H1 (cell line): ENCODE data around the gene ARHGAP5. TPM values are rescaled to one million over a fixed set of nuclear protein-coding genes. Genes with fewer than 3 reads are reported as not detected.
A peak's percentile ranks its signal among the peaks of the same experiment; 100 is the strongest.

Experiments used
- CTCF ChIA-PET: fragments of 300-600 bp; sonication (Branson Sonifier 250); formaldehyde crosslinking; loops from one replicate; lab custom pipeline; 2021; ENCODE audit not compliant: partially characterized antibody; lab: Charles Lee
- POLR2A ChIA-PET: fragments of 300-600 bp; sonication (Branson Sonifier 250); formaldehyde crosslinking; loops from one replicate; lab custom pipeline; 2021; ENCODE audit warnings: inconsistent platforms; ENCODE audit not compliant: partially characterized antibody; lab: Charles Lee
- DNase-seq, 2 experiments: peaks; one replicate each; pipeline versions ENCODE4 v3.0.0 to v3.0.0-alpha.2; 2010 to 2022; ENCODE audit warnings: low spot score in 2 of 2, low read depth in 1 of 2, mixed read lengths in 1 of 2
- FAIRE-seq: peaks from 2 replicates; lab custom pipeline; 2011; peaks lifted over from hg19 to GRCh38; lab: Jason Lieb, UNC
- H2AFZ ChIP-seq: 2 replicates; pipeline ENCODE4 v1.8.1; 2012; ENCODE audit warnings: low read length, inconsistent platforms
- H2AK5ac ChIP-seq: 2 replicates; pipeline ENCODE4 v1.6.1; 2013; ENCODE audit warnings: low read depth, low read length
- H2BK120ac ChIP-seq: replicated peaks from 2 replicates; pipeline ENCODE3; 2013; ENCODE audit warnings: low read depth, low read length, inconsistent platforms
- H2BK12ac ChIP-seq: 2 replicates; pipeline ENCODE4 v1.6.1; 2013; ENCODE audit warnings: low read depth, low read length
- H2BK15ac ChIP-seq: 2 replicates; pipeline ENCODE4 v1.6.1; 2013; ENCODE audit warnings: low read length
- H2BK20ac ChIP-seq: 2 replicates; pipeline ENCODE4 v1.6.1; 2013; ENCODE audit warnings: low read length
- H2BK5ac ChIP-seq: 2 replicates; pipeline ENCODE4 v1.6.1; 2013; ENCODE audit warnings: low read depth, low read length
- H3K14ac ChIP-seq: 2 replicates; pipeline ENCODE4 v1.6.1; 2013; ENCODE audit warnings: inconsistent platforms; ENCODE audit not compliant: insufficient read length
- H3K18ac ChIP-seq: 2 replicates; pipeline ENCODE4 v1.6.1; 2013; ENCODE audit warnings: low read length; ENCODE audit errors: extremely low read depth
- H3K23ac ChIP-seq: 2 replicates; pipeline ENCODE4 v1.6.1; 2013; ENCODE audit warnings: inconsistent platforms; ENCODE audit not compliant: insufficient read length
- H3K23me2 ChIP-seq: 2 replicates; pipeline ENCODE4 v1.6.1; 2013; ENCODE audit warnings: low read depth, low read length
- H3K27ac ChIP-seq: 2 replicates; pipeline ENCODE4 v1.6.1; 2011; ENCODE audit warnings: low read depth, low read length, inconsistent platforms
- H3K27me3 ChIP-seq, 4 experiments: replicated peaks in 1 of 4; 1 replicate in 1 of 4; 2 replicates in 3 of 4; pipeline versions ENCODE4 v1.6.1 to v1.8.1; 2011 to 2013; ENCODE audit warnings: low read length in 3 of 4, mild to moderate bottlenecking in 3 of 4, inconsistent platforms in 2 of 4, mixed read lengths in 2 of 4, moderate library complexity in 1 of 4; ENCODE audit not compliant: control insufficient read depth in 3 of 4, insufficient read depth in 3 of 4; ENCODE audit errors: extremely low read depth in 1 of 4
- H3K36me3 ChIP-seq, 4 experiments: 2 replicates each; pipeline versions ENCODE4 v1.6.1 to v1.8.1; 2011 to 2013; ENCODE audit warnings: mild to moderate bottlenecking in 4 of 4, low read length in 3 of 4, moderate library complexity in 2 of 4, control low read depth in 1 of 4, inconsistent platforms in 1 of 4; ENCODE audit not compliant: insufficient read depth in 4 of 4, control insufficient read depth in 2 of 4
- H3K4ac ChIP-seq: replicated peaks from 2 replicates; pipeline ENCODE3; 2013; ENCODE audit warnings: low read length, low read depth, mixed read lengths, inconsistent platforms; ENCODE audit not compliant: insufficient read length
- H3K4me1 ChIP-seq, 4 experiments: replicated peaks in 1 of 4; 1 replicate in 1 of 4; 2 replicates in 3 of 4; pipeline versions ENCODE4 v1.6.1 to v1.8.1; 2011 to 2013; ENCODE audit warnings: low read length in 3 of 4, inconsistent platforms in 2 of 4, mixed read lengths in 1 of 4; ENCODE audit not compliant: insufficient read depth in 4 of 4, control insufficient read depth in 3 of 4
- H3K4me2 ChIP-seq, 2 experiments: 2 replicates each; pipeline versions ENCODE4 v1.6.1 to v1.8.1; 2011 to 2013; ENCODE audit warnings: low read depth in 2 of 2, low read length in 2 of 2, control low read depth in 1 of 2, inconsistent platforms in 1 of 2, mild to moderate bottlenecking in 1 of 2; ENCODE audit not compliant: insufficient read depth in 1 of 2
- H3K4me3 ChIP-seq, 4 experiments: fragments of 200-600, 300-600 bp in 1 of 4; sonication (generic), shearing (Covaris generic), sonication (Bioruptor Twin) in 1 of 4; 2 replicates each; pipeline versions ENCODE4 v1.5.1 to v1.8.1; 2011 to 2016; ENCODE audit warnings: low read length in 4 of 4, low read depth in 3 of 4, control low read depth in 2 of 4, inconsistent platforms in 2 of 4, mild to moderate bottlenecking in 2 of 4, mixed read lengths in 1 of 4, moderate library complexity in 1 of 4; ENCODE audit not compliant: insufficient read depth in 2 of 4; ENCODE audit errors: extremely low read depth in 1 of 4
- H3K56ac ChIP-seq: replicated peaks from 2 replicates; pipeline ENCODE3; 2013; ENCODE audit warnings: low read depth, mild to moderate bottlenecking, mixed read lengths, low read length, inconsistent platforms; ENCODE audit not compliant: insufficient read length
- H3K79me1 ChIP-seq: 2 replicates; pipeline ENCODE4 v1.6.1; 2013; ENCODE audit warnings: low read depth, low read length, control low read depth
- H3K79me2 ChIP-seq, 2 experiments: 2 replicates each; pipeline versions ENCODE4 v1.6.1 to v1.8.1; 2012 to 2013; ENCODE audit warnings: low read length in 2 of 2, mild to moderate bottlenecking in 2 of 2, inconsistent platforms in 1 of 2; ENCODE audit not compliant: insufficient read depth in 2 of 2, control insufficient read depth in 1 of 2
- H3K9ac ChIP-seq, 4 experiments: replicated peaks in 1 of 4; 1 replicate in 1 of 4; 2 replicates in 3 of 4; pipeline versions ENCODE4 v1.6.1 to v1.8.1; 2011 to 2013; ENCODE audit warnings: low read depth in 3 of 4, low read length in 3 of 4, control low read depth in 2 of 4, mild to moderate bottlenecking in 2 of 4, moderate library complexity in 2 of 4, inconsistent platforms in 1 of 4; ENCODE audit errors: extremely low read depth in 1 of 4
- H3K9me3 ChIP-seq, 2 experiments: 2 replicates each; pipeline versions ENCODE4 v1.6.1 to v1.8.1; 2012 to 2013; ENCODE audit warnings: mild to moderate bottlenecking in 2 of 2, moderate library complexity in 2 of 2, control low read depth in 1 of 2, inconsistent platforms in 1 of 2, low read depth in 1 of 2, low read length in 1 of 2, mixed read lengths in 1 of 2; ENCODE audit not compliant: insufficient read depth in 2 of 2
- H4K20me1 ChIP-seq, 2 experiments: replicated peaks in 1 of 2; 2 replicates each; pipeline versions ENCODE3 to v1.8.1; 2011 to 2013; ENCODE audit warnings: inconsistent platforms in 2 of 2, low read length in 2 of 2, mild to moderate bottlenecking in 1 of 2; ENCODE audit not compliant: insufficient read depth in 2 of 2, control insufficient read depth in 1 of 2
- H4K5ac ChIP-seq: 2 replicates; pipeline ENCODE4 v1.6.1; 2013; ENCODE audit warnings: low read length, low read depth, mixed read lengths, inconsistent platforms; ENCODE audit not compliant: insufficient read length
- H4K8ac ChIP-seq: 2 replicates; pipeline ENCODE4 v1.8.0; 2013; ENCODE audit warnings: mild to moderate bottlenecking, moderate library complexity, low read length, inconsistent platforms; ENCODE audit not compliant: insufficient read depth; ENCODE audit errors: extremely low read depth
- H4K91ac ChIP-seq: replicated peaks from 2 replicates; pipeline ENCODE3; 2013; ENCODE audit warnings: low read length, mixed read lengths, inconsistent platforms; ENCODE audit not compliant: insufficient read length
- CEBPB ChIP-seq: IDR thresholded peaks from 2 replicates; pipeline ENCODE4 v1.6.1; 2012; ENCODE audit warnings: low read depth, low read length
- SRF ChIP-seq: IDR thresholded peaks from 2 replicates; pipeline ENCODE4 v1.6.1; 2011; ENCODE audit warnings: mild to moderate bottlenecking, low read depth, low read length, moderate library complexity
- WGBS, 2 experiments: shearing (Covaris generic) in 1 of 2; methylation state at CpG; one replicate each; pipeline versions ENCODE4 v1.1.6 to v1.1.7; 2013 to 2015; ENCODE audit warnings: low lambda C conversion rate in 2 of 2, mixed read lengths in 2 of 2, inconsistent platforms in 1 of 2, low coverage in 1 of 2, missing lambda C conversion rate in 1 of 2; ENCODE audit not compliant: insufficient replicate concordance in 2 of 2, insufficient coverage in 1 of 2, insufficient read length in 1 of 2; ENCODE audit errors: extremely low coverage in 1 of 2, missing lambda C conversion rate in 1 of 2; 5-methylcytosine and 5-hydroxymethylcytosine counted together
- polyA plus RNA-seq, 7 experiments: library from polyadenylated mRNA; depleted of rRNA in 3 of 7; stranded (reverse) in 5 of 7; unstranded in 2 of 7; fragments of >200 nt in 5 of 7; fragments of 200-250 nt in 2 of 7; gene quantifications; 1 replicate in 5 of 7; 2 replicates in 1 of 7; 4 replicates in 1 of 7; pipeline versions ENCODE4 v1.2.1 to v1.2.3, GENCODE V29; 2011 to 2013; ENCODE audit warnings: missing spikeins in 2 of 7, mixed read lengths in 2 of 7
- total RNA-seq: library from RNA; stranded (reverse); fragmentation: NEBNext Ultra II Directional; extraction: Animal tissue kit (Norgen Biotek cat#: 25700); gene quantifications from 2 replicates; pipeline ENCODE4 v1.2.1, GENCODE V29; 2021

The ARHGAP5 gene
- total and polyA plus RNA-seq, 2 of the 8 experiments (the other 6 are each of a cell fraction or from before 2014, with no cell fraction given), result 7.8 to 77.3 TPM

GRCh38 chr14:32205554-32205953 is 128.4 kb downstream of the ARHGAP5 start:
- no peak overlapping the region for H2AK5ac ChIP-seq
- H3K9ac ChIP-seq, result no peak overlapping the region
- no peak overlapping the region for H2BK15ac ChIP-seq
- no peak overlapping the region for H2BK120ac ChIP-seq
- H4K91ac ChIP-seq, result no peak overlapping the region
- H3K18ac ChIP-seq, result no peak overlapping the region
- H3K4me1 ChIP-seq, result peaks cover 0 to 4% (median 2%) of the 10 kb centered on the region in 4 experiments; a peak in 3 of 7 replicates
- TF ChIP-seq CEBPB, result peak; percentile 38; the same call in 1 of the 2 replicates
- TF ChIP-seq SRF, result no peak
- peaks cover 0 to 2% of the 10 kb centered on the region in 2 experiments for H4K20me1 ChIP-seq
- H2AFZ ChIP-seq, result no peak overlapping the region
- no peaks in the 10 kb centered on the region for H3K79me2 ChIP-seq
- no peak overlapping the region for H3K56ac ChIP-seq
- ChIA-PET CTCF (interaction anchor here (1.0 to 1.4 kb wide), 2 partner anchors 27 to 177 kb away, joined by 3 read pairs; no protein-coding TSS in a partner anchor), POLR2A (no interaction called here)
- H2BK5ac ChIP-seq, result no peak overlapping the region
- peaks cover 18% of the 10 kb centered on the region for H3K23me2 ChIP-seq
- H3K23ac ChIP-seq, result no peak overlapping the region
- H3K9me3 ChIP-seq, result no peaks in the 10 kb centered on the region
- DNase-seq, result no peak
- no peak overlapping the region for H3K4me3 ChIP-seq
- no peaks in the 10 kb centered on the region; a peak in 1 of 7 replicates for H3K27me3 ChIP-seq
- no peaks in the 10 kb centered on the region for H3K36me3 ChIP-seq
- FAIRE-seq, result no peak
- H4K8ac ChIP-seq, result no peak overlapping the region
- no peak overlapping the region for H2BK20ac ChIP-seq
- no peak overlapping the region for H3K4me2 ChIP-seq
- no peaks in the 10 kb centered on the region for H3K79me1 ChIP-seq
- no peak overlapping the region for H4K5ac ChIP-seq
- no peak overlapping the region for H3K14ac ChIP-seq
- 82% methylated on average over 3 of the region's 3 CpGs; no CpG with 5 or more reads in 1 of the 2 experiments for WGBS, 2 experiments
- H2BK12ac ChIP-seq, result no peak overlapping the region
- H3K4ac ChIP-seq, result no peak overlapping the region
- no peak overlapping the region for H3K27ac ChIP-seq
